HS-5 (cell line): ENCODE data around the gene VAV3.

ENCODE experiments used
- DNase-seq: peaks from one replicate; pipeline ENCODE4 v3.0.0-alpha.2; 2012; ENCODE audit warnings: low read depth

Gene VAV3

DNA sequence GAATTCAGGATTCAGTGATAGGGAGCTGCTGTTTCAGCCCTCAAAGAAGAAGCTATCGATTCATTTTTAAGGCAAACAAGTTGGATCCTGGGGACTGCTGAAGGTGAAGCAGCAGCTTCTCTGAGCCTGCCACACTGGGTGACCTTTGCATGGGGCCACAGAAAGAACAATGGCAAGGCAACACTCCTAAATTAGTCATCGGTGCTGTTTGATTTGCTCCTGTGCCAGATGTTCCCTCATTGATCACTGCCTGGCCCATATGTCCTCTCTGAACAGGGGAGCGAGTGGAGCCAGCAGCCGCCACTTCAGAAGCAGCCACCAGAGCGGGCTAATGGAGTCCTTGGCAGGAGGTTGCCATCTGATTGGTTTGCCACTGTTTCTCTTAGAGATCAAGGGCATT lies 432.7 kb downstream of the VAV3 start:
- DNase-seq = no peak

DNA sequence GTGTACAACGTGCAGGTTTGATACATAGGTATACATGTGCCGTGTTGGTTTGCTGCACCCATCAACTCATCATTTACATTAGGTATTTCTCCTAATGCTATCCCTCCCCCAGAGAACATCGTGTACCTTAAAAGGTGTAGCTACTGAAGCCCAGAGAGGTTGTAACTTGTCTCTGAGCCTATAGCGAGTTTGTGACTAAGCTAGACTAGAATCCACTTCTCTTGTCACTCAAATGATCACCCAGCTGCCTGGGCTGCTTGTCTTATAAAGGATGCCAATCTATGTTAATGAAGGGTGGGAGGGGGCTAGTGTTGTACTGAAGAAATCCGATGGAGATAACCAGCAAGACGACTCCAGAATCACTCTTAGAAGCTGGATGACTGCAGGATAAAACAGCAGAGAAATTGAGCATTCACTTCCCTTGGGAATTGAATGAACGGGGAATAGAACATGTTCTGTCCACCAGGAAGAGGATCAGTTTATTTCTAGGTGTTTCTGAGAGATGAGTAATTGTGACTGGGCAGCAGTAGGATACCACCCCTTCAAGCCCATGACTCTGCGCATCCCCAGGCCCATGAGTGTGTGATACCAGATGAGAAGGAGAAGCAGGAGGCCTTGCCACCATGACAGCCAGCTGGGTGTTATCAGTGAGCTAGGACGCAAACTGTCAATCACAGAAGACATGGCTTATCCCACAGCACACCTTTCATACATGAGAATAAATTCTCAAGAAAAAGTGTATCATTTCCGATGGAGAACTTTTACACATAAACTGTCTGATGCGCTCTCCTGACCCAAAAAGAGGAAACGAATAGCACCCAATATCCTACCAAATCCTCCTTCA lies 433.7 kb downstream of the VAV3 start:
- no peak for DNase-seq

DNA sequence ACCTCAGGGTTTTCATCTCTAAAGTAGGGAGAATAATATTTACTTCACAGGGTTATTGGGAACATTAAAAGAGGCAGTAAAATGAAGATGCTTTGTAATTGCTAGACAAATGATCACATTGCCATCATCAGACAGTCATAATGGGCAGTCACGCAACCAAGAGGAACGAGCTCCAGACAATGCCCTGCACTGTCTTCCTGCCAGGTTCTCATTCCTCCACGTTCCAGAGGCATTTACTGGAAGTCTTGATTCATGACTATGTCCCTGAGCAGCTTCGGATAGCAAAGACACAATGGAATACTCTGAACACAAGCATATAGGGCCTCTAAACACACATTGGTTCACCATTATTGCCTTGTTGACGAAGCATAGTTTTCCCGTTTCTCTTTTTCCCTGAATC lies 434.4 kb downstream of the VAV3 start:
- DNase-seq = no peak

DNA sequence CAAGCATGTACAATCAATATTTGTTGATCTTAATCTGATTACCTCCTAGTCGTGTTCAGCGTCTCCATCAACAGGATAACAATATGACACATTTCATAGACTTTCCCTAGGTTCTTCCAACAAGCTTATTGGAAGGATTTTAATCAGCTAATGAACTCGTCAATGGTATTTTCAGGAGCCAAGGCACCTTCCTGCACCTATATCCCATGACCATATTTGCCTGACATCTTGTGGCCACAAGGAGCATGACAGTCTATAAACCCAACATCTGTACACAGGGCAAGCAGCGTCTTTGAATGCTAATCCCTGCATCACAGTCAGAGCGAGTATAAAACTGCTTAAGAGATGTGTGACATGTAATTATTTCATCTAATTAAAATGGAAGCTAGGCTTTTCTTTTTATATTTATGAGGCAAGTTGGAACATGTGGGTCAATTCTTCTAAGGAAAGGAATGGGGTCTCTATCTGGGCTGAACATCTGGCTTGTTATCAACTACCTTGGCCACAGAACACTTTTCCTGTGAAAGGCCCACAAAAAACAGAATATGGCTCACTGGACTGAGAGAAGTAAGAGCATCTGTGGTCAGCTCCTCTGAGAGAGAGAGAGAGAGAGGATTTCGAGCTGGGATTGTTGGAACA lies 435.4 kb downstream of the VAV3 start:
- no peak for DNase-seq

DNA sequence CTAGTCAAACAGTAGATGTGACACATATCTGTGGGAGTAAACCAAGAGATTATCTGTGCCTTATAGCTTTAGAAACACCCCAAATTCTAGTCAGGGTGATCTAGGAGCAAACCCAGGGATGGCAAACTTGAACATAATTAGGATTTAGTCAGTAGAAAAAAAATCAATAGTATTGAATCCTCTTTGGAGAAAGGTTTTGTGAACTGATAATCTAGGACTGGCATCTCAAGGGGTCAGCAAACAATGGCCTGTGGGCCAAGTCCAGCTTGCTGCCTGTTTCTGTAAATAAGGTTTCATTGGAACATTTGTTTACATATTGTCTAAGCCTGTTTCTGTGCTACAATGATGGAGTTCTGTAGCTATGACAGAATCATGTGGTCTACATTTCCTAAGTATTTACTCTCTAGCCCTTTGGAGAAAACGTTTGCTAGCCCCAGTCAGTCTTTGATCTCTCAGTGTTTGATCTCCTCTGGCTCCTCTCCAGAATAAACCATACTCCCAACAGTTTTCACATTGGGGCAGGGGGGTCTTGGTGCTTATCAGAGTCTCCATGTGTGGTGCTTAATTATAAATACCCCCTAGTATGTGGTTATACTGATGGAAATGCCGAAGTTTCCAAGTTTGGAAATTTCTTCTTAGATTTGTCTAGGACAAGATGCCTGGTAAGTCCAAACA lies 438.3 kb downstream of the VAV3 start:
- no peak for DNase-seq

DNA sequence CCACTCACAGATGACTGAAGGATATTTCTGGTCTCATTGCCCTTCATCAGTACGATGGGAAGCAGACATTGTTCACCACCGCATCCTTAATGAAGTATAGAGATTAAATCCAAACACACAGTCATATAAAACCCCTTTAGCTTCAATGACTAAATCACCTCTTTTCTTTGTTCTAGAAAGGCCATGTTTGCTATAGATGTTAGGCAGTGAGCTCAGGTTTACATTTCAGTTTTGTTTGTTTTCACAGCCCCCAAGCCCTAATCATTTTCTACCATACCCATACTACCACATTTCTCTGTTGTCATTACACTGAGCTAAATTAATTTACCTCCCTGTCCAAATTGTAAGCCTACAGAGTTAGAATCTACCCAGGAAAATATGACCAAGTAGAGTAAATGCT lies 439.0 kb downstream of the VAV3 start:
- DNase-seq = no peak

DNA sequence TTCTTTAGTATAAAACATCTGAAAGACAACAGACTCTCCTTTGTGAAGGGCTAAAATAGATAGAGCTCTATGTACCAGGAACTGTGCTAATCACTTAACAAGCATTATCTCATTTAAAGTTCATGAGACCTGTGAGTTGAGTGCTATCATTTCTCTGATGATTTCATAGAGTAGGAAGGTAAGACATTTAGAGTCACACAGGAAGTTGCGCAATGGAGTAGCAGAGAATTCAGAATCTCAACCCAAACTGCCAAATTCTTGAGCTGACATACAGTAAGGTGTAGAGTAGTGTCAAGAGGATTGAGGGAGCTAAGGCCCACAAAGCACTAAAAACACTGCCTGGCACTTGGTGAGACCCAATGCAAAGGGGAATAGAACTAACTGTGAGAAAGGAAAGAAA lies 439.8 kb downstream of the VAV3 start:
- no peak for DNase-seq

DNA sequence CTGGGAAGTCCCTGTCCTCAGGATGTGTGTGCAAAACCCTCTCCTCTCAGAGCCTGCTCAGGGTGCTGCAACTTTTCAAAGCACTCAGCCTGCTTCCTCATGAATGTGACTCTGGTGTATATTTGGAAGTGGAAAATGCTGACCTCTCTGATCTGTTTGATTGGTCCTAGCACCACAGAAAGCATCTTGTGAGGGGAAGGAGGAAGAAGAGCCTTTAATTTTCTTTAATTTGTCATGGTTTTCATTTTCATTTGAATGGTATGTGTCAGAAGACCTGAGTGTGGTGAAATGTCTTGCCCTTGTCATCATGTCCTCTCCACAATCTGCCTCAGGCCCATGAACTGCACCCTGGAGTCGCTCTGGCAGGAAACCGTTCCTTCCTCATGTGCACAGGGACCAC lies 440.7 kb downstream of the VAV3 start:
- DNase-seq = no peak

DNA sequence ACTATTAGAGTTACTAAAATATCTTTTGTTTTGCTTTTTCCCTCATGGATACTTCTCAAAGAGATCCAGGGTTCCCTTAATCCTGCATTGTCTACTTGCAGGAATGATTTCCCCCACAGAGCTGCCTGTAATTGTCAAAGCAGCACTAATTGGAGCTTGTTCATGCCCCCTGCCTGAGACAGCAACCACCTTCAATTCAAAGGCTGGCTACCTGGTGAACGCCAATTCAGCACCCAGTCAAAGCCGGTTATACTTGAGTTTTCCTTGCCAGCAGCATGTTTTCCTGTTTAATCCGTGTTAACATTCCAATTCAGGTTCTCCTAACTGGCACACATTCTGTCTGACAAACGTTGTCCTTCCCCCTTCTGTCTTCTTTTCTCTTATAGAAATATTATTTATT lies 441.2 kb downstream of the VAV3 start:
- DNase-seq = no peak

DNA sequence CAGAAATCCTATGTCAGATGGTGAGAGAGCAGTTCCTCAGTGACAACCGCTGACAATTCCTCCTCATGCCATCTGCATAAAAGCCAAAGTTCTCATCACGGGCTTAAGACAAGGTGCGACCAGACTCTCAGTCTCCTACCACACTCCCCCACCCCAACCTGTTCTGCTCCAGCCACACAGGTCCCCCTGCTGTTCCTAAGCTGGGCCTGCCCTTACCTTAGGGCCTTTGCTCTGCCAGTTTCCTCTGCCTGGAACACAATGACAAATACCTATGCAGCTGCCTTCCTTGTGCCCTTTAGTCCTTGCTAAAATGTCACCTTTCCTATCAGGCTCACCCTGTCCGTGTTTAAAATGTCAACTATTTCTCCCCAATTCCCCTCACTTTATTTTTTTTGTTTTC lies 441.9 kb downstream of the VAV3 start:
- DNase-seq = no peak
